WERI-Rb-1 (cell line): ENCODE measurements around the gene ZNF285.

Experiments used
- DNase-seq: peaks from one replicate; pipeline ENCODE4 v3.0.0-alpha.2; 2020
- H3K27ac ChIP-seq: fragments of 250-450 bp; sonication (Bioruptor Pico); 2 replicates; pipeline ENCODE4 v1.5.1; 2020; ENCODE audit warnings: mild to moderate bottlenecking, moderate library complexity
- H3K27me3 ChIP-seq: fragments of 250-450 bp; sonication (Bioruptor Pico); 2 replicates; pipeline ENCODE4 v1.5.1; 2021; ENCODE audit warnings: mild to moderate bottlenecking, low read depth, moderate library complexity; ENCODE audit not compliant: insufficient read depth, severe bottlenecking
- H3K36me3 ChIP-seq: fragments of 250-450 bp; sonication (Bioruptor Pico); 2 replicates; pipeline ENCODE4 v1.5.1; 2020; ENCODE audit warnings: mild to moderate bottlenecking, moderate library complexity
- H3K4me3 ChIP-seq: 2 replicates; pipeline ENCODE4 v1.5.1; 2011; ENCODE audit warnings: low read depth, mild to moderate bottlenecking, control low read depth, low read length
- H3K9me3 ChIP-seq: fragments of 250-450 bp; sonication (Bioruptor Pico); 2 replicates; pipeline ENCODE4 v1.5.1; 2021; ENCODE audit warnings: mild to moderate bottlenecking, moderate library complexity; ENCODE audit not compliant: severe bottlenecking
- CTCF ChIP-seq: IDR thresholded peaks from 2 replicates; pipeline ENCODE4 v1.5.1; 2011; ENCODE audit warnings: low read depth, mild to moderate bottlenecking, control low read depth, inconsistent platforms, low read length

Gene ZNF285

GRCh38 chr19:44374789-44375188, 26.6 kb downstream of the ZNF285 start:
- no peak for TF ChIP-seq CTCF
- H3K36me3 ChIP-seq = no peaks in the 10 kb centered on the region
- H3K27ac ChIP-seq = no peak overlapping the region
- DNase-seq = no peak
- H3K27me3 ChIP-seq = no peaks in the 10 kb centered on the region
- no peaks in the 10 kb centered on the region for H3K9me3 ChIP-seq
- H3K4me3 ChIP-seq = no peak overlapping the region

- H3K36me3 ChIP-seq = no peaks in the 10 kb centered on the region
- DNase-seq = no peak
- no peaks in the 10 kb centered on the region for H3K27me3 ChIP-seq
- H3K4me3 ChIP-seq = no peak overlapping the region
- TF ChIP-seq CTCF = no peak
- H3K9me3 ChIP-seq = no peaks in the 10 kb centered on the region
- no peak overlapping the region for H3K27ac ChIP-seq
Measured at GRCh38 chr19:44371815-44372480, 29.5 kb downstream of the ZNF285 start.

- Histone ChIP-seq H3K4me3 (no peak overlapping the region), H3K27ac (no peak overlapping the region), H3K27me3 (no peaks in the 10 kb centered on the region), H3K36me3 (no peaks in the 10 kb centered on the region), H3K9me3 (no peaks in the 10 kb centered on the region)
- TF ChIP-seq CTCF = no peak
- DNase-seq = no peak
Measured at GRCh38 chr19:44367024-44367423, 34.4 kb downstream of the ZNF285 start.

- H3K4me3 ChIP-seq = peak within 1 kb of the TSS; percentile 72
Measured at GRCh38 chr19:44356383-44357111, 44.9 kb downstream of the ZNF285 start, which contains the start of gene ZNF112. Gene ZNF112 (minus strand): TSS chr19:44356680. CDS start chr19:44340539, 16,141 bp downstream.

GRCh38 chr19:44346556-44346955, 54.9 kb downstream of the ZNF285 start:
- no peak overlapping the region for H3K4me3 ChIP-seq
- TF ChIP-seq CTCF = no peak
- DNase-seq = no peak
- H3K36me3 ChIP-seq = peaks cover 3% of the 10 kb centered on the region; the same call in 1 of the 2 replicates
- H3K27ac ChIP-seq = no peak overlapping the region
- H3K27me3 ChIP-seq = no peaks in the 10 kb centered on the region
- peaks cover 4% of the 10 kb centered on the region for H3K9me3 ChIP-seq

More at GRCh38 chr19:44356383-44357111, 44.9 kb downstream of the ZNF285 start, which contains the start of gene ZNF112:
- peak; percentile 91 for DNase-seq
- no peaks in the 10 kb centered on the region for H3K27me3 ChIP-seq
- no peaks in the 10 kb centered on the region for H3K36me3 ChIP-seq
- no peaks in the 10 kb centered on the region for H3K9me3 ChIP-seq
- no peak for TF ChIP-seq CTCF
- peak within 1 kb of the TSS; percentile 63 for H3K27ac ChIP-seq
